Fibroblast of pulmonary artery (primary cell): ENCODE measurements around the gene PFN1.

Experiments
- DNase-seq: peaks from one replicate; pipeline ENCODE4 v3.0.0-alpha.2; 2010; ENCODE audit warnings: low read depth
- H3K4me3 ChIP-seq: replicated peaks from 2 replicates; pipeline ENCODE4 v1.5.1; 2011; ENCODE audit warnings: low read depth, mild to moderate bottlenecking, control low read depth, low read length, moderate library complexity
- TF ChIP-seq, protein P1 (sequence below): IDR thresholded peaks from 2 replicates; pipeline ENCODE4 v1.5.1; 2011; ENCODE audit warnings: mild to moderate bottlenecking, control low read depth, low read length, inconsistent platforms; ENCODE audit errors: missing control alignments

PFN1 gene

GRCh38 chr17:4948166-4948930 lies at the start of gene PFN1:
PFN1 (minus strand) TSS chr17:4948530; CDS start chr17:4948394, 136 bp downstream.
- TF ChIP-seq, protein P1, sequence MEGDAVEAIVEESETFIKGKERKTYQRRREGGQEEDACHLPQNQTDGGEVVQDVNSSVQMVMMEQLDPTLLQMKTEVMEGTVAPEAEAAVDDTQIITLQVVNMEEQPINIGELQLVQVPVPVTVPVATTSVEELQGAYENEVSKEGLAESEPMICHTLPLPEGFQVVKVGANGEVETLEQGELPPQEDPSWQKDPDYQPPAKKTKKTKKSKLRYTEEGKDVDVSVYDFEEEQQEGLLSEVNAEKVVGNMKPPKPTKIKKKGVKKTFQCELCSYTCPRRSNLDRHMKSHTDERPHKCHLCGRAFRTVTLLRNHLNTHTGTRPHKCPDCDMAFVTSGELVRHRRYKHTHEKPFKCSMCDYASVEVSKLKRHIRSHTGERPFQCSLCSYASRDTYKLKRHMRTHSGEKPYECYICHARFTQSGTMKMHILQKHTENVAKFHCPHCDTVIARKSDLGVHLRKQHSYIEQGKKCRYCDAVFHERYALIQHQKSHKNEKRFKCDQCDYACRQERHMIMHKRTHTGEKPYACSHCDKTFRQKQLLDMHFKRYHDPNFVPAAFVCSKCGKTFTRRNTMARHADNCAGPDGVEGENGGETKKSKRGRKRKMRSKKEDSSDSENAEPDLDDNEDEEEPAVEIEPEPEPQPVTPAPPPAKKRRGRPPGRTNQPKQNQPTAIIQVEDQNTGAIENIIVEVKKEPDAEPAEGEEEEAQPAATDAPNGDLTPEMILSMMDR: no peak
- peak within 1 kb of the TSS; percentile 95 for H3K4me3 ChIP-seq
- DNase-seq: peak; percentile 96

DNA sequence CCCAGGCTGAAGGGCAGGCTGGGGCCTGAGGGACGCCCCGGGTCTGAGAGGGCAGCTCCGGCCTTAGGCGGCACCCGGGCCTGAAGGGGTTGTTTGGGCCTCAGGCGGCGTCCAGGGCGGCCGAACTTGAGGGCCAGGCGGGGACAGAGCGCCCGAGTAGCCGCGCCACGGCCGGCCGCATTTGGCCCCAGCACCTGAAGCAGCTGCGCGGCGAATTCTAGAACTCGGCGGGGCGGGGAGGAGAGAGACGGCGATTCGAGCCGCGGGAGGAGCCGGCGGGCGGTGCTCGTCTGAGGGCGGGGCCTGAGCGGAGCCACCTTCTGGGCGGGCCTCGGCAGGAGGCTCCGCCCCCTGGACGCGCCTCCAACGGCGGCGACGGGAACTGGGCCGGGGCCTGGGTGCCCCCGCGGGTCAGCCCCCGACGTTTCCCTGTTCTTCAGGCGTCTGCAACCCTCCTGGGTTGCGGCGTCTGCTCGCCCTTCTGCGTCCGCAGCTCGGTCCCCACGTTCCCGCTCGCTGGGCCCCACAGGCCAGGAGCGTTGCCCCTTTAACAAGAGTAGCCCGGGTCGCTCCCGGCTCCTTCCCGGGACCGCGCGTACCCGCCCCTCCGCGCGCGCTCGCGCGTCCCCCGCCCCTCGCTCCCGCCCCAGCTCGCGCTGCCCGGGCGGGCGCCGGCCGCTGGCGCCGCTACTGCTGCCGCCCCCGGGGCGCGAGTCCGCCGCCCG lies 49.1 kb upstream of the PFN1 start, which contains the start of the genes INCA1 and KIF1C:
TSS of gene INCA1 (minus strand) at position 221 of the 725 bp plus-strand sequence. CDS start 3,085 bp downstream, outside the sequence.
TSS of gene KIF1C (plus strand) at position 649 of the 725 bp plus-strand sequence. CDS start 2,297 bp downstream, outside the sequence.
- DNase-seq: peak; percentile 87
- H3K4me3 ChIP-seq: peak within 1 kb of the TSS; percentile 90
- TF ChIP-seq, protein P1: no peak

GRCh38 chr17:4994081-4994595 lies 45.8 kb upstream of the PFN1 start:
- H3K4me3 ChIP-seq: no peak overlapping the region
- no peak for DNase-seq
- TF ChIP-seq, protein P1: no peak

GRCh38 chr17:4987767-4988567 lies 39.6 kb upstream of the PFN1 start:
- TF ChIP-seq, protein P1: no peak
- H3K4me3 ChIP-seq: peak overlapping the region; percentile 81
- DNase-seq: no peak

GRCh38 chr17:4986951-4987766 lies 38.8 kb upstream of the PFN1 start, which contains the start of gene CAMTA2:
CAMTA2 (minus strand) TSS chr17:4987675; CDS start chr17:4986222, 1,453 bp downstream.
- DNase-seq: peak; percentile 67
- TF ChIP-seq, protein P1: peak; percentile 23

DNA sequence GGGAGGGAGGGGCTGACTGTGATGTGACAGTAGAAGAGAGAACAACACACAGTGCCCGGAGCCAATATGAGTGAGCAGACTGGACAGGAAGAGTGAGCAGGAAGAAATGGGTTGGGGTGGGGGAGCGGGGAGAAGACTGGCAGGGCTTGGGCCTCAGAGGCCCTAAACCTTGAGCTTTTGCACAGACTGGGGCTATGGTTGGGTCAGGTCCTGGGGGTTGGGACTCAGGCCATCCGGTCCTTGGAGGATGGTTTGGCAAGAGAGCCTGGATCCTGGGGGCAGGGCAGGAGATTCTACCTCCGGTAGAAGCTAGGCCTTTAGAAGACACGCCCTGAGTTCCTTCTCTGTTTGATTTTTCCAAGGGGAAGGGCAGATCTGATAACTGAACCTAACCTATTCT lies 38.1 kb upstream of the PFN1 start:
- no peak for DNase-seq
- TF ChIP-seq, protein P1: no peak
- peak overlapping the region; percentile 81 for H3K4me3 ChIP-seq

More at GRCh38 chr17:4986951-4987766, 38.8 kb upstream of the PFN1 start, which contains the start of gene CAMTA2:
- peak within 1 kb of the TSS; percentile 81 for H3K4me3 ChIP-seq
